ENCODE data around the gene EVI5L.

The EVI5L gene

GRCh38 chr19:7840629-7841028 is 10.6 kb downstream of the EVI5L start:
- H3K36me3 ChIP-seq (ENCODE audit: control insufficient read depth, low read length), result no peaks in the 10 kb centered on the region
- no peak for TF ChIP-seq CTCF (IDR thresholded peaks at IDR 0.05; ENCODE audit: low read depth, low read length, poor library complexity, severe bottlenecking)
- no peak for TF ChIP-seq EZH2phosphoT487 (IDR thresholded peaks at IDR 0.05; ENCODE audit: borderline replicate concordance, low read length)
- H3K4me3 ChIP-seq (ENCODE audit: low read length), result no peak overlapping the region
- H3K4me2 ChIP-seq (ENCODE audit: low read length), result no peak overlapping the region
- H3K27me3 ChIP-seq (ENCODE audit: control insufficient read depth, low read length), result no peaks in the 10 kb centered on the region
- no peaks in the 10 kb centered on the region for H4K20me1 ChIP-seq (ENCODE audit: control insufficient read depth, insufficient read depth, low read depth, low read length)
- H3F3A ChIP-seq (ENCODE audit: control insufficient read depth, insufficient read depth), result no peaks in the 10 kb centered on the region
- no peaks in the 10 kb centered on the region for H3K4me1 ChIP-seq (ENCODE audit: control insufficient read depth, low read length)
- H3K27ac ChIP-seq (ENCODE audit: low read depth, low read length), result no peak overlapping the region
- no peaks in the 10 kb centered on the region for H3K9me2 ChIP-seq (replicated peaks; ENCODE audit: control insufficient read depth, low read length)
- H3K9me3 ChIP-seq (ENCODE audit: control insufficient read depth, insufficient read depth, low read length), result peaks cover 18% of the 10 kb centered on the region
- no peaks in the 10 kb centered on the region for H3K79me2 ChIP-seq (ENCODE audit: control insufficient read depth, low read length)

- no peaks in the 10 kb centered on the region for H3K79me2 ChIP-seq (ENCODE audit: control insufficient read depth, low read length)
- H3K4me2 ChIP-seq (ENCODE audit: low read length), result no peak overlapping the region
- TF ChIP-seq EZH2phosphoT487 (IDR thresholded peaks at IDR 0.05; ENCODE audit: borderline replicate concordance, low read length), result no peak
- TF ChIP-seq CTCF (IDR thresholded peaks at IDR 0.05; ENCODE audit: low read depth, low read length, poor library complexity, severe bottlenecking), result no peak
- H3F3A ChIP-seq (ENCODE audit: control insufficient read depth, insufficient read depth), result no peaks in the 10 kb centered on the region
- H4K20me1 ChIP-seq (ENCODE audit: control insufficient read depth, insufficient read depth, low read depth, low read length), result no peaks in the 10 kb centered on the region
- peaks cover 18% of the 10 kb centered on the region for H3K9me3 ChIP-seq (ENCODE audit: control insufficient read depth, insufficient read depth, low read length)
- H3K9me2 ChIP-seq (replicated peaks; ENCODE audit: control insufficient read depth, low read length), result no peaks in the 10 kb centered on the region
- H3K27me3 ChIP-seq (ENCODE audit: control insufficient read depth, low read length), result no peaks in the 10 kb centered on the region
- H3K27ac ChIP-seq (ENCODE audit: low read depth, low read length), result no peak overlapping the region
- no peak overlapping the region for H3K4me3 ChIP-seq (ENCODE audit: low read length)
- H3K4me1 ChIP-seq (ENCODE audit: control insufficient read depth, low read length), result no peaks in the 10 kb centered on the region
- H3K36me3 ChIP-seq (ENCODE audit: control insufficient read depth, low read length), result no peaks in the 10 kb centered on the region
Observed at GRCh38 chr19:7841751-7842660, 12.0 kb downstream of the EVI5L start.

GRCh38 chr19:7842661-7843294 is 12.8 kb downstream of the EVI5L start:
- no peaks in the 10 kb centered on the region for H4K20me1 ChIP-seq (ENCODE audit: control insufficient read depth, insufficient read depth, low read depth, low read length)
- no peak for TF ChIP-seq EZH2phosphoT487 (IDR thresholded peaks at IDR 0.05; ENCODE audit: borderline replicate concordance, low read length)
- TF ChIP-seq CTCF (IDR thresholded peaks at IDR 0.05; ENCODE audit: low read depth, low read length, poor library complexity, severe bottlenecking), result no peak
- peaks cover 18% of the 10 kb centered on the region for H3K9me3 ChIP-seq (ENCODE audit: control insufficient read depth, insufficient read depth, low read length)

More at GRCh38 chr19:7842661-7843294, 12.8 kb downstream of the EVI5L start:
- H3F3A ChIP-seq (ENCODE audit: control insufficient read depth, insufficient read depth), result no peaks in the 10 kb centered on the region
- H3K4me2 ChIP-seq (ENCODE audit: low read length), result no peak overlapping the region
- H3K79me2 ChIP-seq (ENCODE audit: control insufficient read depth, low read length), result no peaks in the 10 kb centered on the region
- H3K27me3 ChIP-seq (ENCODE audit: control insufficient read depth, low read length), result no peaks in the 10 kb centered on the region
- no peak overlapping the region for H3K27ac ChIP-seq (ENCODE audit: low read depth, low read length)
- no peaks in the 10 kb centered on the region for H3K36me3 ChIP-seq (ENCODE audit: control insufficient read depth, low read length)
- no peaks in the 10 kb centered on the region for H3K9me2 ChIP-seq (replicated peaks; ENCODE audit: control insufficient read depth, low read length)
- no peak overlapping the region for H3K4me3 ChIP-seq (ENCODE audit: low read length)
- no peaks in the 10 kb centered on the region for H3K4me1 ChIP-seq (ENCODE audit: control insufficient read depth, low read length)
